ENCODE data around the gene SNX9.
"Not testable (repeated sequence)": the region's sequence is repeated elsewhere in the genome, so short reads cannot be mapped to it uniquely, and the experiment has no call there.

SNX9 gene

GRCh38 chr6:157831018-157831369 lies 7.9 kb downstream of the SNX9 start:
- no peak for DNase-seq (ENCODE audit: low read depth, low spot score)

- no peak for DNase-seq (ENCODE audit: low read depth, low spot score)
These were observed 8.6 kb downstream of the SNX9 start for GRCh38 chr6:157831424-157832249.

- no peak for DNase-seq (ENCODE audit: low read depth, low spot score)
These were observed 9.4 kb downstream of the SNX9 start for GRCh38 chr6:157832250-157832967.

- no peak for DNase-seq (ENCODE audit: low read depth, low spot score)
These were observed 11.5 kb downstream of the SNX9 start for GRCh38 chr6:157834549-157834948.

- no peak for DNase-seq (ENCODE audit: low read depth, low spot score)
These were observed 15.8 kb downstream of the SNX9 start for GRCh38 chr6:157838718-157839430.

- DNase-seq (ENCODE audit: low read depth, low spot score): no peak
These were observed 16.6 kb downstream of the SNX9 start for GRCh38 chr6:157839606-157840005.

GRCh38 chr6:157840261-157840660 lies 17.2 kb downstream of the SNX9 start:
- DNase-seq (ENCODE audit: low read depth, low spot score): no peak

- no peak for DNase-seq (ENCODE audit: low read depth, low spot score)
These were observed 17.7 kb downstream of the SNX9 start for GRCh38 chr6:157840776-157841175.

- DNase-seq (ENCODE audit: low read depth, low spot score): no peak
These were observed 18.3 kb downstream of the SNX9 start for GRCh38 chr6:157841211-157841840.

- DNase-seq (ENCODE audit: low read depth, low spot score): no peak
These were observed 19.2 kb downstream of the SNX9 start for GRCh38 chr6:157842212-157842611.

- DNase-seq (ENCODE audit: low read depth, low spot score): not testable (repeated sequence)
These were observed 21.1 kb downstream of the SNX9 start for GRCh38 chr6:157844196-157844595.

- no peak for DNase-seq (ENCODE audit: low read depth, low spot score)
These were observed 22.6 kb downstream of the SNX9 start for GRCh38 chr6:157845493-157846259.

- no peak for DNase-seq (ENCODE audit: low read depth, low spot score)
These were observed 24.8 kb downstream of the SNX9 start for GRCh38 chr6:157847846-157848245.

GRCh38 chr6:157848693-157849092 lies 25.6 kb downstream of the SNX9 start:
- no peak for DNase-seq (ENCODE audit: low read depth, low spot score)

GRCh38 chr6:157849288-157850017 lies 26.4 kb downstream of the SNX9 start:
- no peak for DNase-seq (ENCODE audit: low read depth, low spot score)

GRCh38 chr6:157850030-157850429 lies 27.0 kb downstream of the SNX9 start:
- DNase-seq (ENCODE audit: low read depth, low spot score): no peak

GRCh38 chr6:157853018-157853805 lies 30.2 kb downstream of the SNX9 start:
- DNase-seq (ENCODE audit: low read depth, low spot score): no peak

GRCh38 chr6:157853902-157854502 lies 31.0 kb downstream of the SNX9 start:
- no peak for DNase-seq (ENCODE audit: low read depth, low spot score)

GRCh38 chr6:157855325-157855724 lies 32.3 kb downstream of the SNX9 start:
- DNase-seq (ENCODE audit: low read depth, low spot score): no peak

Measured in activated CD4-positive, CD25-positive, alpha-beta regulatory T cell treated with anti-CD3 and anti-CD28 coated beads, Interleukin-2, amount 50 U/mL, for 16 hours (primary cell).